Islet precursor cell (in vitro differentiated cells): ENCODE data around the gene OOEP.
A peak's percentile ranks its signal among the peaks of the same experiment; 100 is the strongest.

ENCODE experiments used
- DNase-seq: peaks from one replicate; pipeline ENCODE4 v3.0.0-alpha.2; 2018

The OOEP gene

GRCh38 chr6:73364121-73364520 lies 5.6 kb downstream of the OOEP start:
- DNase-seq = no peak

GRCh38 chr6:73363537-73363875 lies 6.2 kb downstream of the OOEP start:
- no peak for DNase-seq

- DNase-seq = no peak
These were observed 6.7 kb downstream of the OOEP start for GRCh38 chr6:73362869-73363536.

GRCh38 chr6:73362358-73362757 lies 7.3 kb downstream of the OOEP start, which contains the start of gene KHDC3L:
Gene KHDC3L, plus strand, starts transcription at chr6:73362658. Its CDS starts 72 bp downstream, at chr6:73362730.
- no peak for DNase-seq

GRCh38 chr6:73353636-73354593 lies 15.8 kb downstream of the OOEP start, which contains the start of gene DPPA5:
Gene DPPA5, minus strand, starts transcription at chr6:73354276. Its CDS starts 51 bp downstream, at chr6:73354225.
- DNase-seq = no peak

- no peak for DNase-seq
These were observed 20.4 kb downstream of the OOEP start for GRCh38 chr6:73349311-73349710.

- no peak for DNase-seq
These were observed 21.0 kb downstream of the OOEP start for GRCh38 chr6:73348550-73349204.

- DNase-seq = no peak
These were observed 26.5 kb downstream of the OOEP start for GRCh38 chr6:73343164-73343563.

- no peak for DNase-seq
These were observed 27.5 kb downstream of the OOEP start for GRCh38 chr6:73342174-73342573.

GRCh38 chr6:73341335-73341734 lies 28.4 kb downstream of the OOEP start:
- no peak for DNase-seq

- DNase-seq = no peak
These were observed 29.6 kb downstream of the OOEP start for GRCh38 chr6:73340048-73340447.

GRCh38 chr6:73339340-73339739 lies 30.4 kb downstream of the OOEP start:
- peak; percentile 72 for DNase-seq

GRCh38 chr6:73329201-73329600 lies 40.5 kb downstream of the OOEP start:
- no peak for DNase-seq

- DNase-seq = no peak
These were observed 40.9 kb downstream of the OOEP start for GRCh38 chr6:73328790-73329189.

- no peak for DNase-seq
These were observed 44.0 kb downstream of the OOEP start for GRCh38 chr6:73325656-73326055.

- DNase-seq = no peak
These were observed 46.4 kb downstream of the OOEP start for GRCh38 chr6:73323323-73323722.
